Activated CD4-positive, alpha-beta memory T cell treated with anti-CD3 and anti-CD28 coated beads, Interleukin-2, amount 10 ng/mL, durations not matched to agents 7 days and 5 days (primary cell): ENCODE measurements around the gene GART. TPM values are rescaled to one million over a fixed set of nuclear protein-coding genes. Genes with fewer than 3 reads are reported as not detected.
A peak's percentile ranks its signal among the peaks of the same experiment; 100 is the strongest.
"Not testable (repeated sequence)": the region's sequence is repeated elsewhere in the genome, so short reads cannot be mapped to it uniquely, and the experiment has no call there.

ENCODE experiments used
- CTCF ChIA-PET: fragments of 350-600 bp; sonication (Branson Sonifier 250); formaldehyde crosslinking; loops from one replicate; lab custom pipeline; 2021; ENCODE audit warnings: antibody characterized with exemption, inconsistent platforms; lab: Charles Lee
- POLR2A ChIA-PET: fragments of 350-600 bp; sonication (Branson Sonifier 250); formaldehyde crosslinking; loops from one replicate; lab custom pipeline; 2021; ENCODE audit warnings: antibody characterized with exemption; lab: Charles Lee
- DNase-seq: peaks from one replicate; pipeline ENCODE4 v3.0.0-alpha.2; 2020
- H3K27ac Mint-ChIP-seq: one replicate; pipeline ENCODE4 v1.8.0; 2021; ENCODE audit warnings: mild to moderate bottlenecking, mixed read lengths
- H3K27me3 Mint-ChIP-seq: one replicate; pipeline ENCODE4 v1.8.0; 2021; ENCODE audit warnings: mixed read lengths
- H3K36me3 Mint-ChIP-seq: one replicate; pipeline ENCODE4 v1.8.0; 2021; ENCODE audit warnings: low read depth, mixed read lengths
- H3K4me1 Mint-ChIP-seq: one replicate; pipeline ENCODE4 v1.8.0; 2021; ENCODE audit warnings: mixed read lengths
- H3K4me3 Mint-ChIP-seq: one replicate; pipeline ENCODE4 v1.8.0; 2021; ENCODE audit warnings: mild to moderate bottlenecking, mixed read lengths
- H3K9me3 Mint-ChIP-seq: one replicate; pipeline ENCODE4 v1.8.0; 2021; ENCODE audit warnings: mixed read lengths
- total RNA-seq, 2 experiments: library from RNA; stranded (reverse); gene quantifications; one replicate each; pipeline ENCODE4 v1.2.3, GENCODE V29; 2021

GART gene
- total RNA-seq, 2 experiments from 2014 or later: 108 to 111 TPM

- no peaks in the 10 kb centered on the region for H3K27me3 Mint-ChIP-seq
- H3K36me3 Mint-ChIP-seq: peaks cover 60% of the 10 kb centered on the region
- peak overlapping the region; percentile 78 for H3K27ac Mint-ChIP-seq
- H3K4me1 Mint-ChIP-seq: peaks cover 28% of the 10 kb centered on the region
- POLR2A ChIA-PET: interaction anchor here (0.6 to 6.3 kb wide), 10 partner anchors 12 to 61 kb away, joined by 3 to 70 read pairs (median 6); partner anchors contain the start of genes DNAJC28, DONSON and TMEM50B
- CTCF ChIA-PET: interaction anchor here (1.1 to 2.6 kb wide), 2 partner anchors 45 to 65 kb away, joined by 4 to 12 read pairs; no protein-coding TSS in a partner anchor
- H3K4me3 Mint-ChIP-seq: peak overlapping the region; percentile 90
- no peak for DNase-seq
- no peaks in the 10 kb centered on the region for H3K9me3 Mint-ChIP-seq
Measured at GRCh38 chr21:33540711-33541104, 1.2 kb downstream of the GART start.

GRCh38 chr21:33539616-33540015 is 2.3 kb downstream of the GART start:
- DNase-seq: no peak
- no peaks in the 10 kb centered on the region for H3K9me3 Mint-ChIP-seq
- peaks cover 65% of the 10 kb centered on the region for H3K36me3 Mint-ChIP-seq
- no peak overlapping the region for H3K4me3 Mint-ChIP-seq
- ChIA-PET CTCF (no interaction called here), POLR2A (interaction anchor here (0.8 to 1.7 kb wide), 3 partner anchors 13 to 59 kb away, joined by 3 to 7 read pairs (median 6); partner anchors contain the start of gene TMEM50B)
- H3K27me3 Mint-ChIP-seq: no peaks in the 10 kb centered on the region
- H3K4me1 Mint-ChIP-seq: peaks cover 21% of the 10 kb centered on the region
- no peak overlapping the region for H3K27ac Mint-ChIP-seq

GRCh38 chr21:33537212-33537611 is 4.7 kb downstream of the GART start:
- ChIA-PET CTCF (interaction anchor here (1.7 kb wide), 1 partner anchor 69 kb away, joined by 4 read pairs; no protein-coding TSS in a partner anchor), POLR2A (interaction anchor here (0.5 to 1.3 kb wide), 3 partner anchors 57 to 570 kb away, joined by 3 to 6 read pairs (median 3); partner anchors contain the start of genes IFNAR1 and TMEM50B)
- Mint-ChIP-seq H3K36me3 (peaks cover 72% of the 10 kb centered on the region), H3K9me3 (no peaks in the 10 kb centered on the region), H3K27me3 (no peaks in the 10 kb centered on the region), H3K27ac (no peak overlapping the region), H3K4me3 (no peak overlapping the region), H3K4me1 (peaks cover 22% of the 10 kb centered on the region)
- no peak for DNase-seq

- Mint-ChIP-seq H3K4me1 (peaks cover 3% of the 10 kb centered on the region), H3K36me3 (peaks cover 71% of the 10 kb centered on the region), H3K27me3 (no peaks in the 10 kb centered on the region), H3K27ac (no peak overlapping the region), H3K4me3 (no peak overlapping the region), H3K9me3 (no peaks in the 10 kb centered on the region)
- POLR2A ChIA-PET: interaction anchor here (0.9 kb wide), 1 partner anchor 51 kb away, joined by 6 read pairs; no protein-coding TSS in a partner anchor
- CTCF ChIA-PET: interaction anchor here (1.0 kb wide), 1 partner anchor 51 kb away, joined by 3 read pairs; the partner anchor contains the start of gene TMEM50B
- no peak for DNase-seq
Measured at GRCh38 chr21:33531007-33531406, 10.9 kb downstream of the GART start.

GRCh38 chr21:33522953-33523349 is 19.0 kb downstream of the GART start:
- CTCF ChIA-PET: no interaction called here
- Mint-ChIP-seq H3K36me3 (peaks cover 47% of the 10 kb centered on the region), H3K27me3 (no peaks in the 10 kb centered on the region), H3K4me3 (no peak overlapping the region), H3K27ac (no peak overlapping the region), H3K9me3 (no peaks in the 10 kb centered on the region), H3K4me1 (peaks cover 2% of the 10 kb centered on the region)
- no peak for DNase-seq
- POLR2A ChIA-PET: interaction anchor here (1.3 kb wide), 1 partner anchor 20 kb away, joined by 6 read pairs; the partner anchor contains the start of gene SON

GRCh38 chr21:33522297-33522952 is 19.5 kb downstream of the GART start:
- CTCF ChIA-PET: no interaction called here
- Mint-ChIP-seq H3K27ac (no peak overlapping the region), H3K4me3 (no peak overlapping the region), H3K27me3 (no peaks in the 10 kb centered on the region), H3K36me3 (peaks cover 50% of the 10 kb centered on the region), H3K9me3 (no peaks in the 10 kb centered on the region), H3K4me1 (peaks cover 2% of the 10 kb centered on the region)
- no peak for DNase-seq
- POLR2A ChIA-PET: interaction anchor here (1.3 kb wide), 1 partner anchor 21 kb away, joined by 6 read pairs; the partner anchor contains the start of gene SON

- H3K36me3 Mint-ChIP-seq: peaks cover 58% of the 10 kb centered on the region
- CTCF ChIA-PET: interaction anchor here (0.7 to 1.0 kb wide), 2 partner anchors 10 to 87 kb away, joined by 3 read pairs; no protein-coding TSS in a partner anchor
Measured at GRCh38 chr21:33518899-33519298, 23.0 kb downstream of the GART start.

GRCh38 chr21:33514229-33514628 is 27.7 kb downstream of the GART start:
- Mint-ChIP-seq H3K27ac (peak overlapping the region; percentile 48), H3K27me3 (no peaks in the 10 kb centered on the region), H3K4me1 (peaks cover 16% of the 10 kb centered on the region), H3K36me3 (peaks cover 72% of the 10 kb centered on the region), H3K4me3 (no peak overlapping the region), H3K9me3 (no peaks in the 10 kb centered on the region)
- DNase-seq: no peak
- ChIA-PET CTCF (interaction anchor here (1.0 to 1.2 kb wide), 2 partner anchors 90 to 92 kb away, joined by 4 read pairs; no protein-coding TSS in a partner anchor), POLR2A (interaction anchor here (1.0 to 2.2 kb wide), 3 partner anchors 14 to 35 kb away, joined by 3 to 8 read pairs (median 6); partner anchors contain the start of genes SON and TMEM50B)

More at GRCh38 chr21:33518899-33519298, 23.0 kb downstream of the GART start:
- POLR2A ChIA-PET: interaction anchor here (1.3 to 1.5 kb wide), 3 partner anchors 10 to 70 kb away, joined by 4 to 5 read pairs (median 4); partner anchors contain the start of genes DNAJC28 and DONSON
- Mint-ChIP-seq H3K27ac (no peak overlapping the region), H3K27me3 (no peaks in the 10 kb centered on the region), H3K4me3 (no peak overlapping the region), H3K4me1 (peaks cover 14% of the 10 kb centered on the region), H3K9me3 (no peaks in the 10 kb centered on the region)
- DNase-seq: no peak

- ChIA-PET POLR2A (interaction anchor here (1.9 kb wide), 1 partner anchor 32 kb away, joined by 5 read pairs; the partner anchor contains the start of gene TMEM50B), CTCF (interaction anchor here (1.5 to 2.3 kb wide), 2 partner anchors 76 to 93 kb away, joined by 3 to 6 read pairs; partner anchors contain the start of gene DONSON)
- no peaks in the 10 kb centered on the region for H3K27me3 Mint-ChIP-seq
Measured at GRCh38 chr21:33512481-33512880, 29.4 kb downstream of the GART start.

GRCh38 chr21:33511639-33512038 is 30.3 kb downstream of the GART start:
- ChIA-PET POLR2A (interaction anchor here (1.9 kb wide), 1 partner anchor 32 kb away, joined by 5 read pairs; the partner anchor contains the start of gene TMEM50B), CTCF (interaction anchor here (1.5 to 2.3 kb wide), 2 partner anchors 77 to 94 kb away, joined by 3 to 6 read pairs; partner anchors contain the start of gene DONSON)
- H3K27ac Mint-ChIP-seq: no peak overlapping the region
- H3K4me1 Mint-ChIP-seq: peaks cover 14% of the 10 kb centered on the region
- no peaks in the 10 kb centered on the region for H3K27me3 Mint-ChIP-seq
- no peaks in the 10 kb centered on the region for H3K9me3 Mint-ChIP-seq
- H3K36me3 Mint-ChIP-seq: peaks cover 73% of the 10 kb centered on the region
- no peak for DNase-seq
- no peak overlapping the region for H3K4me3 Mint-ChIP-seq

More at GRCh38 chr21:33512481-33512880, 29.4 kb downstream of the GART start:
- no peak overlapping the region for H3K4me3 Mint-ChIP-seq
- peaks cover 14% of the 10 kb centered on the region for H3K4me1 Mint-ChIP-seq
- no peak for DNase-seq
- peaks cover 74% of the 10 kb centered on the region for H3K36me3 Mint-ChIP-seq
- no peak overlapping the region for H3K27ac Mint-ChIP-seq
- H3K9me3 Mint-ChIP-seq: no peaks in the 10 kb centered on the region

GRCh38 chr21:33510826-33511225 is 31.1 kb downstream of the GART start:
- peaks cover 71% of the 10 kb centered on the region for H3K36me3 Mint-ChIP-seq
- peaks cover 14% of the 10 kb centered on the region for H3K4me1 Mint-ChIP-seq
- ChIA-PET POLR2A (interaction anchor here (1.9 kb wide), 1 partner anchor 31 kb away, joined by 5 read pairs; the partner anchor contains the start of gene TMEM50B), CTCF (no interaction called here)
- H3K27me3 Mint-ChIP-seq: no peaks in the 10 kb centered on the region
- H3K4me3 Mint-ChIP-seq: no peak overlapping the region
- no peak overlapping the region for H3K27ac Mint-ChIP-seq
- DNase-seq: no peak
- H3K9me3 Mint-ChIP-seq: no peaks in the 10 kb centered on the region

GRCh38 chr21:33507003-33507402 is 34.9 kb downstream of the GART start:
- DNase-seq, H3K4me1 Mint-ChIP-seq, H3K27ac Mint-ChIP-seq, H3K9me3 Mint-ChIP-seq, H3K4me3 Mint-ChIP-seq, CTCF ChIA-PET, H3K27me3 Mint-ChIP-seq, POLR2A ChIA-PET: not testable (repeated sequence)
- H3K36me3 Mint-ChIP-seq: peaks cover 81% of the 10 kb centered on the region
